Mucosa of stomach (tissue), 1 donor: ENCODE measurements around the gene SMG5.

ENCODE experiments used
- H3K27me3 ChIP-seq: one replicate; pipeline ENCODE4 v1.7.0; 2013; ENCODE audit warnings: mild to moderate bottlenecking, low read length; ENCODE audit not compliant: control insufficient read depth, insufficient read depth
- H3K36me3 ChIP-seq: one replicate; pipeline ENCODE4 v1.7.0; 2013; ENCODE audit warnings: low read length; ENCODE audit not compliant: control insufficient read depth, insufficient read depth
- H3K4me1 ChIP-seq: one replicate; pipeline ENCODE4 v1.7.0; 2013; ENCODE audit warnings: mild to moderate bottlenecking, low read length; ENCODE audit not compliant: control insufficient read depth, insufficient read depth
- H3K4me3 ChIP-seq: one replicate; pipeline ENCODE4 v1.7.0; 2013; ENCODE audit warnings: low read length
- H3K9ac ChIP-seq: one replicate; pipeline ENCODE4 v1.7.0; 2013; ENCODE audit warnings: mild to moderate bottlenecking, low read length, moderate library complexity
- H3K9me3 ChIP-seq: one replicate; pipeline ENCODE4 v1.7.0; 2013; ENCODE audit warnings: mild to moderate bottlenecking, low read length, moderate library complexity; ENCODE audit not compliant: control insufficient read depth
- donor health status: Pancreatic carcinoma.

SMG5 gene

GRCh38 chr1:156236164-156236563 is 46.5 kb downstream of the SMG5 start:
- Histone ChIP-seq H3K9me3 (no peaks in the 10 kb centered on the region), H3K4me1 (no peaks in the 10 kb centered on the region), H3K36me3 (no peaks in the 10 kb centered on the region), H3K9ac (no peak overlapping the region), H3K27me3 (no peaks in the 10 kb centered on the region), H3K4me3 (no peak overlapping the region)

GRCh38 chr1:156233426-156234127 is 49.0 kb downstream of the SMG5 start:
- H3K9ac ChIP-seq: no peak overlapping the region
- no peaks in the 10 kb centered on the region for H3K36me3 ChIP-seq
- no peaks in the 10 kb centered on the region for H3K4me1 ChIP-seq
- H3K27me3 ChIP-seq: no peaks in the 10 kb centered on the region
- no peak overlapping the region for H3K4me3 ChIP-seq
- no peaks in the 10 kb centered on the region for H3K9me3 ChIP-seq

- Histone ChIP-seq H3K9me3 (no peaks in the 10 kb centered on the region), H3K4me1 (no peaks in the 10 kb centered on the region), H3K36me3 (no peaks in the 10 kb centered on the region), H3K9ac (no peak overlapping the region), H3K4me3 (no peak overlapping the region), H3K27me3 (no peaks in the 10 kb centered on the region)
These were observed 50.3 kb downstream of the SMG5 start for GRCh38 chr1:156232201-156232894.

GRCh38 chr1:156230473-156230837 is 52.2 kb downstream of the SMG5 start:
- H3K4me3 ChIP-seq: no peak overlapping the region
- H3K36me3 ChIP-seq: no peaks in the 10 kb centered on the region
- H3K4me1 ChIP-seq: peaks cover 2% of the 10 kb centered on the region
- H3K27me3 ChIP-seq: no peaks in the 10 kb centered on the region
- H3K9me3 ChIP-seq: no peaks in the 10 kb centered on the region
- no peak overlapping the region for H3K9ac ChIP-seq

- H3K4me1 ChIP-seq: peaks cover 6% of the 10 kb centered on the region
- H3K9me3 ChIP-seq: no peaks in the 10 kb centered on the region
- no peak overlapping the region for H3K4me3 ChIP-seq
- no peak overlapping the region for H3K9ac ChIP-seq
- no peaks in the 10 kb centered on the region for H3K36me3 ChIP-seq
- no peaks in the 10 kb centered on the region for H3K27me3 ChIP-seq
These were observed 52.7 kb downstream of the SMG5 start for GRCh38 chr1:156229809-156230472.

GRCh38 chr1:156228501-156228900 is 54.1 kb downstream of the SMG5 start:
- Histone ChIP-seq H3K27me3 (no peaks in the 10 kb centered on the region), H3K36me3 (no peaks in the 10 kb centered on the region), H3K9me3 (no peaks in the 10 kb centered on the region), H3K4me3 (no peak overlapping the region), H3K9ac (no peak overlapping the region), H3K4me1 (peaks cover 6% of the 10 kb centered on the region)

- Histone ChIP-seq H3K36me3 (no peaks in the 10 kb centered on the region), H3K4me3 (no peak overlapping the region), H3K27me3 (no peaks in the 10 kb centered on the region), H3K9ac (no peak overlapping the region), H3K4me1 (peaks cover 6% of the 10 kb centered on the region), H3K9me3 (no peaks in the 10 kb centered on the region)
These were observed 55.8 kb downstream of the SMG5 start for GRCh38 chr1:156226782-156227181.

GRCh38 chr1:156226116-156226538 is 56.5 kb downstream of the SMG5 start:
- Histone ChIP-seq H3K9me3 (no peaks in the 10 kb centered on the region), H3K4me3 (no peak overlapping the region), H3K27me3 (no peaks in the 10 kb centered on the region), H3K4me1 (peaks cover 6% of the 10 kb centered on the region), H3K36me3 (peaks cover 2% of the 10 kb centered on the region), H3K9ac (no peak overlapping the region)

- peaks cover 5% of the 10 kb centered on the region for H3K36me3 ChIP-seq
- no peaks in the 10 kb centered on the region for H3K27me3 ChIP-seq
- H3K9ac ChIP-seq: no peak overlapping the region
- H3K4me3 ChIP-seq: no peak overlapping the region
- H3K4me1 ChIP-seq: peaks cover 6% of the 10 kb centered on the region
- H3K9me3 ChIP-seq: no peaks in the 10 kb centered on the region
These were observed 57.0 kb downstream of the SMG5 start for GRCh38 chr1:156225677-156226014.

- H3K9me3 ChIP-seq: no peaks in the 10 kb centered on the region
- no peak overlapping the region for H3K9ac ChIP-seq
- H3K36me3 ChIP-seq: peaks cover 5% of the 10 kb centered on the region
- H3K27me3 ChIP-seq: no peaks in the 10 kb centered on the region
- no peak overlapping the region for H3K4me3 ChIP-seq
- H3K4me1 ChIP-seq: peaks cover 6% of the 10 kb centered on the region
These were observed 60.5 kb downstream of the SMG5 start for GRCh38 chr1:156221986-156222692.

GRCh38 chr1:156220226-156220625 is 62.4 kb downstream of the SMG5 start:
- Histone ChIP-seq H3K36me3 (peaks cover 5% of the 10 kb centered on the region), H3K4me3 (no peak overlapping the region), H3K4me1 (peaks cover 5% of the 10 kb centered on the region), H3K9me3 (no peaks in the 10 kb centered on the region), H3K27me3 (no peaks in the 10 kb centered on the region), H3K9ac (no peak overlapping the region)

GRCh38 chr1:156217871-156218270 is 64.8 kb downstream of the SMG5 start:
- H3K4me3 ChIP-seq: no peak overlapping the region
- peaks cover 11% of the 10 kb centered on the region for H3K4me1 ChIP-seq
- H3K27me3 ChIP-seq: no peaks in the 10 kb centered on the region
- no peak overlapping the region for H3K9ac ChIP-seq
- H3K9me3 ChIP-seq: no peaks in the 10 kb centered on the region
- peaks cover 5% of the 10 kb centered on the region for H3K36me3 ChIP-seq
